Measurements from ENCODE around the gene CCDC47.

CCDC47 gene

GRCh38 chr17:63700528-63701455, 72.6 kb downstream of the CCDC47 start:
- peak; percentile 59 for DNase-seq (ENCODE audit: low read depth)
- TF ChIP-seq, protein P1, sequence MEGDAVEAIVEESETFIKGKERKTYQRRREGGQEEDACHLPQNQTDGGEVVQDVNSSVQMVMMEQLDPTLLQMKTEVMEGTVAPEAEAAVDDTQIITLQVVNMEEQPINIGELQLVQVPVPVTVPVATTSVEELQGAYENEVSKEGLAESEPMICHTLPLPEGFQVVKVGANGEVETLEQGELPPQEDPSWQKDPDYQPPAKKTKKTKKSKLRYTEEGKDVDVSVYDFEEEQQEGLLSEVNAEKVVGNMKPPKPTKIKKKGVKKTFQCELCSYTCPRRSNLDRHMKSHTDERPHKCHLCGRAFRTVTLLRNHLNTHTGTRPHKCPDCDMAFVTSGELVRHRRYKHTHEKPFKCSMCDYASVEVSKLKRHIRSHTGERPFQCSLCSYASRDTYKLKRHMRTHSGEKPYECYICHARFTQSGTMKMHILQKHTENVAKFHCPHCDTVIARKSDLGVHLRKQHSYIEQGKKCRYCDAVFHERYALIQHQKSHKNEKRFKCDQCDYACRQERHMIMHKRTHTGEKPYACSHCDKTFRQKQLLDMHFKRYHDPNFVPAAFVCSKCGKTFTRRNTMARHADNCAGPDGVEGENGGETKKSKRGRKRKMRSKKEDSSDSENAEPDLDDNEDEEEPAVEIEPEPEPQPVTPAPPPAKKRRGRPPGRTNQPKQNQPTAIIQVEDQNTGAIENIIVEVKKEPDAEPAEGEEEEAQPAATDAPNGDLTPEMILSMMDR (conservative IDR thresholded peaks at IDR 0.05; ENCODE audit: control insufficient read depth, insufficient read depth, low read depth, low read length): no peak
- peak overlapping the region; percentile 12 for H3K4me3 ChIP-seq (ENCODE audit: control insufficient read depth, low read depth, low read length)

GRCh38 chr17:63699638-63700527, 73.5 kb downstream of the CCDC47 start, which contains the start of gene LIMD2:
LIMD2 (minus strand) TSS chr17:63700125; CDS start chr17:63699298, 827 bp downstream.
- TF ChIP-seq, protein P1 (conservative IDR thresholded peaks at IDR 0.05; ENCODE audit: control insufficient read depth, insufficient read depth, low read depth, low read length): no peak
- peak within 1 kb of the TSS; percentile 27 for H3K4me3 ChIP-seq (ENCODE audit: control insufficient read depth, low read depth, low read length)
- DNase-seq (ENCODE audit: low read depth): no peak

GRCh38 chr17:63698886-63699637, 74.3 kb downstream of the CCDC47 start:
- TF ChIP-seq, protein P1 (conservative IDR thresholded peaks at IDR 0.05; ENCODE audit: control insufficient read depth, insufficient read depth, low read depth, low read length): no peak
- H3K4me3 ChIP-seq (ENCODE audit: control insufficient read depth, low read depth, low read length): peak overlapping the region; percentile 27
- no peak for DNase-seq (ENCODE audit: low read depth)

DNA sequence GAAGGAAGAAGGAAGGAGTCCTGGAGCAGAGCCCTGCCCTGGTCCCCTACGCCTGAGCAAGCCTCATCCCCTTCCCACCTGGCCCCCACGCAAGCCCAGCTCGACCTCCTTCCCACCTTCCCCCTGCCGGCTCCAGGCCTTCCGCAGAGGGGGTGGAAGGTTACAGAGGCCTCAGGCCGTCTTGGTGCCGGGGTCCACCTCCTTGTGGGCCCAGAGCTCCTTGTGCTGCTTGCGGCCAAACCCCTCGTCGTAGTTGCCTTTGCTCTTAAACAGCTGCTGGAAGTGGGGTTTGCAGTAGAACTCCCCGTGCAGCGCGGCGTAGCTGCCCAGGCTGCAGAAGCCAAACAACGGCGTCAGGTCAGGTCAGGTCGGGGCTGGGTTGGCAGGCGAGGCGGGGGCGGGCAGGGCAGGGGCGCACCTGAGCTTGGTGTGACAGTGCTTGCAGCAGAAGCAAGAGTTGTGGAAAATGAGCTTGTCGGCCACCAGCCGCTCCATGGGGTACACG, 75.0 kb downstream of the CCDC47 start:
- TF ChIP-seq, protein P1 (conservative IDR thresholded peaks at IDR 0.05; ENCODE audit: control insufficient read depth, insufficient read depth, low read depth, low read length): no peak
- H3K4me3 ChIP-seq (ENCODE audit: control insufficient read depth, low read depth, low read length): no peak overlapping the region
- DNase-seq (ENCODE audit: low read depth): no peak

DNA sequence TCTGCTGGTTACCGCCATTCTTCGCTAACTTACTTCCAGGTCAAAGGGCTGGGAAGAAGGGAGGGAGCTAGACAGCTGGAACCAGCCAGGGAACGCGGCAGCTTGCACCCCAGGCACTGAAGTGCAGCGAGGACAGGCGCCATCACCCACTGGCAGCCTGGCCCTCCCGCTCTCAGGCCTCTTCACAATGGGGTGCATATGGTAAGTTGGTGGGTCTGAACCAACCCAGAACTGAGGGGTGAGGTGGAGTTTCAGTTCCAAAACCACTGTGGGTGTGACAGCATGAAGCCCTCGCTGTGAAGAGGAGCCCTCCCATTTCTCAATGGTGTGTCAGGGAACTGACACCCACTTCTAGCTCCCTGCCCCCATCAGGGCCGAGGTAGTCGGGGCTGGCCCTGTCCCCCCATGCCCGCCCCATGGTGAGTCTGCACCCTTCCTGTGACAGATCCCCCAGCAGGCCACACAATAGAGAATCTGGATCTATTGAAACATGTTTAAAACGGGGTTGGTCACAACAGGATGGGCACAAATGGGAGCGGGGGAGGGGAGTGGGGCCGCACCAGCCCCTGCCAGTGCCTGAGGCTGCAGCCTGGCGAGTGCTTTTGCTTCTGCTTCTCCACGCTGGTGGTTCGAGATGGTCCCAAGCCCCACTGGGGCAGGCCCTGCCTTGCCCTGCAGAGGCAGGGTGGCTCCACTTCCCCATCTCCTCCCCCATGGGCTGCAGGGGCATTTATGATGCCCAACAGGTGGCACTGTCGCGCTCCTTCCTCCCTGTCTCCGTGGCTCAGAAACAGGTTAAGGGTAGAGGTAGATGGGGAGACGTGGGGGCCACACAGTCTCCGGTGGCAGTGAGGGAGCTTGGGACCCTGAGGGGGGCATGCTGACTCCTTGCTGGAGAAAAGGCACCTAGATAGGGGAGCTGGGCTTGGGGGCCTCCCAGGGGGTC, 75.8 kb downstream of the CCDC47 start:
- no peak overlapping the region for H3K4me3 ChIP-seq (ENCODE audit: control insufficient read depth, low read depth, low read length)
- DNase-seq (ENCODE audit: low read depth): peak; percentile 32
- TF ChIP-seq, protein P1 (conservative IDR thresholded peaks at IDR 0.05; ENCODE audit: control insufficient read depth, insufficient read depth, low read depth, low read length): peak; percentile 42

All from fibroblast of mammary gland (primary cell).